ENCODE data around the gene ANKS1A. TPM values are rescaled to one million over a fixed set of nuclear protein-coding genes. Genes with fewer than 3 reads are reported as not detected.
A peak's percentile ranks its signal among the peaks of the same experiment; 100 is the strongest.

Gene ANKS1A
- total RNA-seq, 4 donors from 2014 or later, result 12.1 to 31.8 (median 24.1) TPM

GRCh38 chr6:34961574-34961973 is 72.5 kb downstream of the ANKS1A start:
- H3K36me3 ChIP-seq, result no peaks in the 10 kb centered on the region
- peak overlapping the region; percentile 12 to 67 for H3K27ac ChIP-seq
- no peaks in the 10 kb centered on the region for H3K9me3 ChIP-seq
- no peaks in the 10 kb centered on the region for H3K27me3 ChIP-seq
- H3K4me3 ChIP-seq, result no peak overlapping the region
- TF ChIP-seq CTCF (IDR thresholded peaks at IDR 0.05) (no peak), POLR2A (IDR thresholded peaks at IDR 0.05) (no peak)
- peaks cover 5% of the 10 kb centered on the region in 2 donors for H3K4me1 ChIP-seq
- no peak for DNase-seq
- intact Hi-C loops (cut with DNase I; ENCODE audit: low total_unique reads), result no loop called here

GRCh38 chr6:34964564-34964963 is 75.5 kb downstream of the ANKS1A start:
- no peaks in the 10 kb centered on the region for H3K27me3 ChIP-seq
- no peak for DNase-seq
- intact Hi-C loops (cut with DNase I; ENCODE audit: low total_unique reads), result no loop called here
- H3K27ac ChIP-seq, result no peak overlapping the region
- H3K9me3 ChIP-seq, result no peaks in the 10 kb centered on the region
- H3K4me3 ChIP-seq, result no peak overlapping the region
- no peak for TF ChIP-seq CTCF (IDR thresholded peaks at IDR 0.05)
- TF ChIP-seq POLR2A (IDR thresholded peaks at IDR 0.05), result no peak
- H3K4me1 ChIP-seq, result peaks cover 0 to 5% of the 10 kb centered on the region in 2 donors
- H3K36me3 ChIP-seq, result no peaks in the 10 kb centered on the region

GRCh38 chr6:34967461-34967860 is 78.4 kb downstream of the ANKS1A start:
- Histone ChIP-seq H3K36me3 (no peaks in the 10 kb centered on the region), H3K27ac (no peak overlapping the region), H3K27me3 (no peaks in the 10 kb centered on the region), H3K9me3 (no peaks in the 10 kb centered on the region), H3K4me3 (no peak overlapping the region), H3K4me1 (peaks cover 0 to 5% of the 10 kb centered on the region in 2 donors)
- no peak for DNase-seq
- TF ChIP-seq POLR2A (IDR thresholded peaks at IDR 0.05), result no peak
- TF ChIP-seq CTCF (IDR thresholded peaks at IDR 0.05), result no peak
- intact Hi-C loops (cut with DNase I; ENCODE audit: low total_unique reads), result no loop called here

GRCh38 chr6:34969662-34970265 is 80.7 kb downstream of the ANKS1A start:
- no peak for DNase-seq
- Histone ChIP-seq H3K4me1 (peaks cover 0 to 2% of the 10 kb centered on the region in 2 donors), H3K36me3 (no peaks in the 10 kb centered on the region), H3K9me3 (no peaks in the 10 kb centered on the region), H3K27me3 (no peaks in the 10 kb centered on the region), H3K27ac (no peak overlapping the region), H3K4me3 (no peak overlapping the region)
- intact Hi-C loops (cut with DNase I; ENCODE audit: low total_unique reads), result no loop called here
- TF ChIP-seq CTCF (IDR thresholded peaks at IDR 0.05) (no peak), POLR2A (IDR thresholded peaks at IDR 0.05) (no peak)

DNA sequence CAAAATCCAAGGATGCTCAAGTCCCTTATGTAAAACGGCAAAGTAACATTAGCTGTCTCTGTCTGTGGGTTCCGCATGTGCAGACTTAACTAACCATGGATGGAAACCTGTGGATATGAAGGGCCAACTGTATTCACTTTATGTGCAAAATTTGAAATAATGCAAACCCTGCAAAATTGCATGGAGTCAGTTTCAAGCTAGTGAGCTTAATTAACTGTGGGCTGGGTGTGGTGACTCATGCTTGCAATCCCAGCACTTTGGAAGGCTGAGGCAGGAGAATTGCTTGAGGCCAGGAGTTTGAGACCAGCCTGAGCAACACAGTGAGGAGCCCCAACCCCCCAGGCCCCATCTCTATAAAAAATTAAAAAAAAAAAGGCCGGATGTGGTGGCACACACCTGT is 81.4 kb downstream of the ANKS1A start:
- DNase-seq, result no peak
- no peaks in the 10 kb centered on the region for H3K27me3 ChIP-seq
- no peaks in the 10 kb centered on the region for H3K9me3 ChIP-seq
- no peak overlapping the region for H3K27ac ChIP-seq
- H3K36me3 ChIP-seq, result no peaks in the 10 kb centered on the region
- no peak for TF ChIP-seq POLR2A (IDR thresholded peaks at IDR 0.05)
- no peak for TF ChIP-seq CTCF (IDR thresholded peaks at IDR 0.05)
- no peaks in the 10 kb centered on the region for H3K4me1 ChIP-seq
- intact Hi-C loops (cut with DNase I; ENCODE audit: low total_unique reads), result no loop called here
- no peak overlapping the region for H3K4me3 ChIP-seq
